Left renal cortex interstitium (tissue), 4 donors: ENCODE data around the gene IFT57. TPM values are rescaled to one million over a fixed set of nuclear protein-coding genes. Genes with fewer than 3 reads are reported as not detected.
"Not testable (repeated sequence)": the region's sequence is repeated elsewhere in the genome, so short reads cannot be mapped to it uniquely, and the experiment has no call there.

ENCODE experiments used
- DNase-seq, 4 donors: peaks; one replicate each; pipeline ENCODE4 v3.0.0-alpha.2; 2013; ENCODE audit warnings: low read depth in 4 of 4, low spot score in 2 of 4, missing footprints in 1 of 4
- polyA plus RNA-seq, 4 donors: library from polyadenylated mRNA; unstranded; fragments of 120-200 nt; gene quantifications; one replicate each; pipeline ENCODE4 v1.2.1, GENCODE V29; 2013; ENCODE audit not compliant: insufficient read length in 4 of 4

The IFT57 gene
- polyA plus RNA-seq = 100 to 1,000 TPM in 1 of 4 donors, 10 to 100 TPM in 3; 91.9 to 101 (median 96.6) TPM

DNA sequence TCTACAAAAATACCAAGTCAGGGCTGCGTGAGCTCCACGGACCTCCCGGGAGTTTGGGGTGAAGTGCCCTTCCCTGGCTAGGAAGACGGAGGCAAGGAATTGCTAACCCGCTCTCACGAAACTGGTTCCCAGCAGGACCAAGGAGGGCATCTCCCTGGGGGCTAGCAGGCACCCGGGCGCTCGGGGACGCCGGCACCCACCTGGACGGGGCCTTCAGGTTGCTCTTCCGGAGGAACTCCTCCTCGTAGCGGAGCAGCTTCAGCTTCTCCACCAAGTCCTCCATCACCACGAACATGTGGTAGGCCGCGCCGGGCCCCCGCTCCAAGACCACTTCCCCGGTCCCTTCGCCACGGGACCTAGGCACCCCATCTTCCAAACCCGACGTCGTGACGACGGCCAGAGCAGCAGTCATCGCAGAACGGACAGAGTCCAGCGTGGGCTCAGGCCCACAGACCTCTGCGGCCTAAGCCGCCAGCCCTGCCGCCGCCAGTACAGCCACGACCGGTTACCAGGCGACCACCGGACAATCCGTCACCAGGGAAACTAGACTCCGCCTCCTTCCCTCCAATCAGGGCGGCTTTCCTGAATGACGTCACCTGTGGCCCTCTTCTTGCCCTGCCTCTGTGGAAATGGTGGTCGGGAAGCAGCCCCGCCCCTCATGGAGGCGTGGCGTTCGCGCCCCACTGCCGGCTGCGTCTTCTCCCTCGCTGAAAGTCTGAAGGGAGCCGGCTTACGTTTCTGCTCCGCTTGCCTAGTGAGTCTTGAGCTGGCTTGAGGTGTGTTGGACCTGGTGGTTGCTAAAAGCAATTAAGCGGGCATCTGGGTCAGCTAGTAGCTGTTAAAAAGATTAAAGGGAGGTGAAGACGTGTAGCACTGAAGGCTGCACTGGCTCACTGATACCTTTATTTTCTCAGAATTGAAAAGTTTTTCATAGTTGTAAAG is at the start of gene IFT57:
IFT57 (minus strand) TSS at position 514 of the 942 bp plus-strand sequence; CDS start at position 412, 102 bp downstream.
- DNase-seq = peak; percentile 93 to 99 (median 96)

GRCh38 chr3:108271626-108272025 is 49.4 kb upstream of the IFT57 start:
- no peak for DNase-seq

DNA sequence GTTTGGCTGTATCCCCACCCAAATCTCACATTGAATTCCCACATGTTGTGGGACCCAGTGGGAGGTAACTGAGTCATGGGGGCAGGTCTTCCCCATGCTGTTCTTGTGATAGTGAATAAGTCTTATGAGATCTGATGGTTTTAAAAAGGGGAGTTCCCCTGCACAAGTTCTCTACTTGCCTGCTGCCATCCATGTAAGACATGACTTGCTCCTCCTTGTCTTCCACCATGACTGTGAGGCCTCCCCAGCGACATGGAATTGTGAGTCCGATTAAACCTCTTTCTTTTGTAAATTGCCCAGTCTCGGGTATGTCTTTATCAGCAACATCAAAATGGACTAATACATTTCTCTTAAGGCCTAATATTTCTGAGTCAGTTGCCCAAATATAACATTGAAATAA is 46.0 kb upstream of the IFT57 start:
- not testable (repeated sequence) for DNase-seq

GRCh38 chr3:108264534-108265298 is 42.5 kb upstream of the IFT57 start:
- not testable (repeated sequence) for DNase-seq

GRCh38 chr3:108255131-108255530 is 32.9 kb upstream of the IFT57 start:
- no peak for DNase-seq

DNA sequence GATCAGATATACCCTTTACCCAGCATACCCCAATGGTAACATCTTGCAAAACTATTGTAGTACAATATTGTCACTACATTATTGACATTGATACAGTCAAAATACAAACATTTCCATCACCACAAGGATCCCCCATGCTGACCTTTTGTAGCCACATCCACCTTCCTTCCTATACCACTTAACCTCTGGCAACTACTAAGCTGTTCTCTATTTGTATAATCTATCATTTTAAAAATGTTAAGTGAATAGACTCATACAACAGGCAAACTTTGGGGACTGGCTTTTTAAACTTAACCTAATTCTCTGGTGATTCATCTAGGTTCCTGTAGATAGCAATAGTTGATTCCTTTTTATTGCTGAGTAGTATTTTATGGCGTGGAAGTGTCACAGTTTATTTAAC is 29.6 kb upstream of the IFT57 start:
- DNase-seq = no peak

- no peak for DNase-seq
Measured at GRCh38 chr3:108251265-108251664, 29.0 kb upstream of the IFT57 start.

DNA sequence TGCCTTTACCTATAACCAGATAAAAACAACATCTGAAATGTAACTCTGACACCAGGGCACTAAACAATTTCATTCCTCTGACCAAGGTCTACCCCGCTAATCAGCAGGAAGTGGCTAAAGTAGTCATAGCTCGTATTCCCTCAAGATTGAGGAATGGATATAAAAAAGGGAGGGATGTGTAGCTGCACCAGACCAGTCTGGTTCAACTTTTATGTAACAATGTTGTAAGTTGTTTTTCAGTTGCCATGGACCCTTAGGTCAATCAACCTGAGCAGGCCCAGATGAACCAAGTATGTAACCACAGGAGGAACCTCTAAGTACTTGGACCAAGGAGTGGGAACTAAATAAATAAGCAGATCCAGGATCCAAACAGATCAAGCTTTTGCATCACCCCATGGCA is 28.4 kb upstream of the IFT57 start:
- DNase-seq = no peak

DNA sequence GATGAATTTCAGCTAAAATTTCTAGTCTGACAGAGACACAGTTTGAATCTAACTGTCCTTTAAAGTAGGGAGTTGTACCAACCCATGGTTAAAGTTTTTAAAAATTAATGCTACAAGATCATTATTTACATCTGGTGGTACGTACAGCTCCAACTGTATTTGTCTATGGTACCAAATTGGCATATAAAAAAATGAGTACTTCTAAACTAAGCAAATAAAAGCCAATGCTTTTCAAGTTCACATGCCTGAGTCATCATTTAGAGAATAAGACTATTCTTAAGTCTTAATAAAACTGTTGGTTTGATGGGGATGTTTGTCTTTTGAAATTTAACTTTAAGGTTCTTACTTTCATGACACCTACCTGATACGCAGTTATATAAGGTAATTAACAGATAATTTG is 21.0 kb upstream of the IFT57 start:
- DNase-seq = no peak

- no peak for DNase-seq
Measured at GRCh38 chr3:108242776-108243175, 20.6 kb upstream of the IFT57 start.

GRCh38 chr3:108241721-108242120 is 19.5 kb upstream of the IFT57 start:
- DNase-seq = no peak

DNA sequence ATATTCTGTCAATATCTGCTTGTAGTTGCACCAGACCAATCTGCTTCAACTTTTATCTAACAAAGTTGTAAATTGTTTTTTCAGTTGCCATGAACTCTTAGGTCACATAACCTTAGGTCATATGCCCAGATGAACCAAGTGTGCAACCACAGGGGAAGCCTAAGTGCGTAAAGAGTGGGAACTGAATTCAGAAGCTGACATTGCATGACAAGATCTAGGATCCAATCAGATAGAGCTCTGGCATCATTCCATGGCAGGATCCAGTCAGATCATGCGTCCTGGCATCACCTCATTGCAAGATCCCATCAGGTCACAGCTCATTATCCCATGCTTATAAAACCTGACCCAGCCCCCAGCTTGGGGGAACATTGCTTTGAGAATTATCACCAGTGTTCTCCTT is 18.9 kb upstream of the IFT57 start:
- DNase-seq = no peak

DNA sequence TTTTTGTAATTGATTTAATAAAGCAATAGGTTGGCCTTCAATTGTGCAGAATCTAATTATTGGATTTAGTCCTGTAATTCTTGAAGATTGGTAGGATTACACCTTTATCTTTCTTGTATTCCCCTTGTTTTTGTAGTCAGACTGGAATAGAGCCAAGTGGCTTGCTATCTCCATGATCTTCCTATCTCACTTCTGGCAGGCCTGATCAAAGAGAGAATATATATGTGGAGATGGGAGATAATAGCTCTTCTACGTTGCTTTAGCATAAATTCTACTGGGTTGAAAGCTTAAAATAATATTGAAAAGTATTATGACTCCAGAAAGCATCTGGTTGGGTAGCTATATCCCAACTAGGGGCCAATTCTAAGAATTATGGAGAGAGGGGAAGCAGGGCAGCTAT is 16.9 kb upstream of the IFT57 start:
- DNase-seq = no peak

GRCh38 chr3:108235290-108235689 is 13.1 kb upstream of the IFT57 start:
- no peak for DNase-seq

DNA sequence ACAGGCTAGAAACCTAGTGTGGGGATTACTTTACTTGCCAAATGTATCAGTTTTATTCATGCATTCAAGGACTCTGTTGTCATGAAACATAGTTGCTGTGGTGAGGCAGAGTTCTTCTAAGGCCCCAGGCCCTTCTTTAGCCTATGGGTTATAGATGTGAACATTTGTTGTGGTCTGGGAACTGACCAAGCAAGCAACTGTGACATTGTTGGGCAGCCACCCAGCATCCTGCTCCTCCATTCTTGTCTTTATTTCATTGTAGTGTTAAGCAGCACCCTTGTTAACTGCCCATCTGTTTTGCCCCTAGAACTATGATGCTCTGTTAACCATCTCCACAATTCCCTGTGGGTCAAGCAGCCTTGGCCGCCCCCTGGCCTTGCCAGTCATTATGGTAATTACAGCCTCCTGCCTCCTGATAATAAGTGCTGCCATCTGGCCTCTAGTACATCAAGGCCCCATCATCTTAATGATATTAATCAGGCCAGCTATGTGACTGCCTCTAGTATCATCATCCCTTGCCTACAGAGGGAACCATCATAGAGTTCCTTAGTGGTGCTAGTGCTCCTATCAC is 12.2 kb upstream of the IFT57 start:
- no peak for DNase-seq

- no peak for DNase-seq
Measured at GRCh38 chr3:108228286-108228685, 6.1 kb upstream of the IFT57 start.

DNA sequence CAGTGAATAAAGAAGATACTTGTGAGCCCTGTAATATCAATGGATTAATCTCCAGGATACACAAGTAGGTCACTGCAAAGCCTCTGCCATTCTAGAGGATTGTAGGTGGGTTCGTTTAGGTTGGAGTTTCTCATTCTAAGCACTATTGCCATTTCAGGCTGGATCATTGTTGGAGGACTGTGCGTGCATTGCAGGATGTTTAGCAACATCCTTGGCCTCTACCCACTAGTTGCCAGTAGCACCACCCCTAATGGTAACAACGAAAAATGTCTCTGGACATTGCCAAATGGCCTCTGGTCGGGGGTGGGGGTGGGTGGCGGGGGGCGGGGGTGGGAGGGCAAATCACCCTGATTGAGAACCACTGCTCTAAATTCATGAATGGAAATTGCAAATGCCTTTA is 4.9 kb upstream of the IFT57 start:
- DNase-seq = no peak

GRCh38 chr3:108225221-108225620 is 3.0 kb upstream of the IFT57 start:
- DNase-seq = no peak

DNA sequence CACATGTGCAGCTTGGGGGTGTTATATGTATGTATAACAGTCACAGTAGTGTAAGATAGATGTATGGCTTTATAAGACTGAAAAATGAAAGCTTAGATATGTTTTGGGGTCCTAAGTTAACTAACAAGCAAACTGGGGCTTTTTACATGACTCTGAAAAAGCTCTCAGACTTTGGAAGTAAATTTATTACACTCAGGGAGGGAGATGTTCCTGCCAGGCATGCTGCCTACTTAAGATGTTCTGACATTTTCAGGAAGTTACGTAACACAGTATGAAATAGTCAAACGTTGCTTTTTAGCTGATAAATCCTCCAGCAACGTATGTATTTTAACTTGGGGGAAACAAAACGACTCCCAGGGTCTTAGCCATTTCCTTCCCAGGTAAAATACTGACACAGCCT is 1.7 kb upstream of the IFT57 start:
- DNase-seq = no peak

DNA sequence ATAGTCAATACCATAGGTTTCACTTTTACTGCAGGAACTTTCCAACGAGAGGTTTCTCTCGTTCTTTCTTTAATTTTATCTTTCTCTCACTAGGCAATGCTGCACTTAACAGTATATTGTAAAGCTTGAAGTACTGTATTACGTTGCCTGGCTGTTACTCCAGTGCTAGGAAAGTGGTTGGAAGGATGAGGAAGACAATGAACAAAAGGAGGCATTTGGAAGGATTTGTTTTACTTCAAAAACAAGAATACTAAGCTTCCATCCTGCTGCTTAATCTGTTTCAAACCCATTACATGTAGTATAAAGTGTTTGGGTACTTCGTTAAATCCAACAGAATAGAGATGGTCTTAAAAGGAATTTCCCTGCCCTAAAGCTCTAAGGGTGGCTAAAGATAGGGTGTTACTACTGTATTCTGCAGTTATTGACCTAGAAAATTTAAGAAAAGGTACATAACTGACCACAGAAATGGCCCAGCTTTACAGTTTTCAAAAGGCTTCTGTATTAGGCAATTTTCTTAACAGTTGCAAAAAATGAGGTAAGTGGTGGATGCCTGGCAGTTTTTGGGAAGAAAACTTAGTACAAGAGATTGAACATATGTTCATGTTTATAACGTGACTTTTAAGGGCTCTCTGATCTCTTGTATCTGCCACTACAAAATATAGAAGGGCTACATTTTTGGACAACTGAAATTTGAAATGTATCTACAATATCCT is 785 bp upstream of the IFT57 start:
- peak in 1 of 4 donors; percentile 43 for DNase-seq

- no peak for DNase-seq
Measured at GRCh38 chr3:108221393-108221792, 831 bp downstream of the IFT57 start.
